BJ (cell line): ENCODE data around the gene OXER1. TPM values are rescaled to one million over a fixed set of nuclear protein-coding genes. Genes with fewer than 3 reads are reported as not detected.

ENCODE experiments used
- CTCF ChIA-PET: fragments of 350-600 bp; formaldehyde crosslinking; extraction: SDS; loops from one replicate; lab custom pipeline; 2021; ENCODE audit warnings: antibody characterized with exemption, inconsistent platforms; lab: Yijun Ruan, JAX
- POLR2A ChIA-PET: fragments of 300-600 bp; sonication (Branson Sonifier 250); formaldehyde crosslinking; extraction: SDS; loops from one replicate; lab custom pipeline; 2021; ENCODE audit warnings: antibody characterized with exemption; lab: Charles Lee
- DNase-seq: peaks from one replicate; pipeline ENCODE4 v3.0.0-alpha.2; 2011; ENCODE audit warnings: low read depth
- H3K27me3 ChIP-seq: 2 replicates; pipeline ENCODE4 v1.6.0; 2011; ENCODE audit warnings: low read length; ENCODE audit not compliant: control insufficient read depth, insufficient read depth
- H3K36me3 ChIP-seq: 2 replicates; pipeline ENCODE4 v1.5.1; 2011; ENCODE audit warnings: low read length; ENCODE audit not compliant: control insufficient read depth, insufficient read depth
- H3K4me3 ChIP-seq: 2 replicates; pipeline ENCODE4 v1.5.1; 2011; ENCODE audit warnings: low read depth, mild to moderate bottlenecking, control low read depth, low read length
- polyA plus RNA-seq: library from polyadenylated mRNA; depleted of rRNA; stranded (reverse); fragments of >200 nt; gene quantifications from 2 replicates; pipeline ENCODE4 v1.2.3, GENCODE V29; 2011
- TF ChIP-seq, protein P1 (sequence below): IDR thresholded peaks from 2 replicates; pipeline ENCODE4 v1.5.1; 2011; ENCODE audit warnings: low read depth, mild to moderate bottlenecking, control low read depth, inconsistent platforms, low read length, moderate library complexity; ENCODE audit not compliant: insufficient read depth

The OXER1 gene
- polyA plus RNA-seq, 1 experiment = not detected

GRCh38 chr2:42747422-42747821 lies 16.5 kb downstream of the OXER1 start:
- DNase-seq = no peak
- ChIA-PET CTCF (no interaction called here), POLR2A (no interaction called here)
- H3K36me3 ChIP-seq = no peaks in the 10 kb centered on the region
- TF ChIP-seq, protein P1, sequence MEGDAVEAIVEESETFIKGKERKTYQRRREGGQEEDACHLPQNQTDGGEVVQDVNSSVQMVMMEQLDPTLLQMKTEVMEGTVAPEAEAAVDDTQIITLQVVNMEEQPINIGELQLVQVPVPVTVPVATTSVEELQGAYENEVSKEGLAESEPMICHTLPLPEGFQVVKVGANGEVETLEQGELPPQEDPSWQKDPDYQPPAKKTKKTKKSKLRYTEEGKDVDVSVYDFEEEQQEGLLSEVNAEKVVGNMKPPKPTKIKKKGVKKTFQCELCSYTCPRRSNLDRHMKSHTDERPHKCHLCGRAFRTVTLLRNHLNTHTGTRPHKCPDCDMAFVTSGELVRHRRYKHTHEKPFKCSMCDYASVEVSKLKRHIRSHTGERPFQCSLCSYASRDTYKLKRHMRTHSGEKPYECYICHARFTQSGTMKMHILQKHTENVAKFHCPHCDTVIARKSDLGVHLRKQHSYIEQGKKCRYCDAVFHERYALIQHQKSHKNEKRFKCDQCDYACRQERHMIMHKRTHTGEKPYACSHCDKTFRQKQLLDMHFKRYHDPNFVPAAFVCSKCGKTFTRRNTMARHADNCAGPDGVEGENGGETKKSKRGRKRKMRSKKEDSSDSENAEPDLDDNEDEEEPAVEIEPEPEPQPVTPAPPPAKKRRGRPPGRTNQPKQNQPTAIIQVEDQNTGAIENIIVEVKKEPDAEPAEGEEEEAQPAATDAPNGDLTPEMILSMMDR = no peak
- H3K4me3 ChIP-seq = no peak overlapping the region
- H3K27me3 ChIP-seq = no peaks in the 10 kb centered on the region

- no peak for DNase-seq
- POLR2A ChIA-PET = no interaction called here
- Histone ChIP-seq H3K36me3 (no peaks in the 10 kb centered on the region), H3K4me3 (no peak overlapping the region), H3K27me3 (no peaks in the 10 kb centered on the region)
- TF ChIP-seq, protein P1 = no peak
- CTCF ChIA-PET = no interaction called here
Observed at GRCh38 chr2:42744545-42745082, 19.3 kb downstream of the OXER1 start.

GRCh38 chr2:42743659-42743990 lies 20.3 kb downstream of the OXER1 start:
- no peaks in the 10 kb centered on the region for H3K27me3 ChIP-seq
- H3K36me3 ChIP-seq = no peaks in the 10 kb centered on the region
- CTCF ChIA-PET = interaction anchor here (0.6 to 1.5 kb wide), 2 partner anchors 18 to 827 kb away, joined by 3 read pairs; no protein-coding TSS in a partner anchor
- POLR2A ChIA-PET = no interaction called here
- TF ChIP-seq, protein P1 = no peak
- H3K4me3 ChIP-seq = no peak overlapping the region
- DNase-seq = no peak

- H3K27me3 ChIP-seq = no peaks in the 10 kb centered on the region
- TF ChIP-seq, protein P1 = no peak
- ChIA-PET POLR2A (no interaction called here), CTCF (interaction anchor here (0.6 to 1.5 kb wide), 5 partner anchors 17 to 828 kb away, joined by 3 to 4 read pairs (median 3); no protein-coding TSS in a partner anchor)
- DNase-seq = no peak
- H3K4me3 ChIP-seq = no peak overlapping the region
- no peaks in the 10 kb centered on the region for H3K36me3 ChIP-seq
Observed at GRCh38 chr2:42742740-42743658, 20.9 kb downstream of the OXER1 start.

GRCh38 chr2:42741140-42741539 lies 22.8 kb downstream of the OXER1 start:
- no peaks in the 10 kb centered on the region for H3K27me3 ChIP-seq
- CTCF ChIA-PET = interaction anchor here (1.2 kb wide), 1 partner anchor 9 kb away, joined by 3 read pairs; no protein-coding TSS in a partner anchor
- TF ChIP-seq, protein P1 = no peak
- no peak overlapping the region for H3K4me3 ChIP-seq
- POLR2A ChIA-PET = interaction anchor here (0.7 kb wide), 1 partner anchor 1824 kb away, joined by 6 read pairs; no protein-coding TSS in a partner anchor
- DNase-seq = no peak
- H3K36me3 ChIP-seq = no peaks in the 10 kb centered on the region
